ENCODE measurements around the gene ALPP. TPM values are rescaled to one million over a fixed set of nuclear protein-coding genes. Genes with fewer than 3 reads are reported as not detected.
"Not testable (repeated sequence)": the region's sequence is repeated elsewhere in the genome, so short reads cannot be mapped to it uniquely, and the experiment has no call there.

Gene ALPP
- total RNA-seq, 6 experiments from 2014 or later, result not detected

GRCh38 chr2:232333361-232334135 is 45.0 kb upstream of the ALPP start:
- no peak for DNase-seq
- Mint-ChIP-seq H3K36me3 (ENCODE audit: low read depth) (no peaks in the 10 kb centered on the region), H3K4me3 (no peak overlapping the region), H3K27me3 (ENCODE audit: insufficient read depth) (no peaks in the 10 kb centered on the region), H3K9me3 (no peaks in the 10 kb centered on the region), H3K4me1 (ENCODE audit: low read depth) (no peaks in the 10 kb centered on the region), H3K27ac (no peak overlapping the region)
- peak; percentile 72 for TF ChIP-seq CTCF (IDR thresholded peaks at IDR 0.05)

DNA sequence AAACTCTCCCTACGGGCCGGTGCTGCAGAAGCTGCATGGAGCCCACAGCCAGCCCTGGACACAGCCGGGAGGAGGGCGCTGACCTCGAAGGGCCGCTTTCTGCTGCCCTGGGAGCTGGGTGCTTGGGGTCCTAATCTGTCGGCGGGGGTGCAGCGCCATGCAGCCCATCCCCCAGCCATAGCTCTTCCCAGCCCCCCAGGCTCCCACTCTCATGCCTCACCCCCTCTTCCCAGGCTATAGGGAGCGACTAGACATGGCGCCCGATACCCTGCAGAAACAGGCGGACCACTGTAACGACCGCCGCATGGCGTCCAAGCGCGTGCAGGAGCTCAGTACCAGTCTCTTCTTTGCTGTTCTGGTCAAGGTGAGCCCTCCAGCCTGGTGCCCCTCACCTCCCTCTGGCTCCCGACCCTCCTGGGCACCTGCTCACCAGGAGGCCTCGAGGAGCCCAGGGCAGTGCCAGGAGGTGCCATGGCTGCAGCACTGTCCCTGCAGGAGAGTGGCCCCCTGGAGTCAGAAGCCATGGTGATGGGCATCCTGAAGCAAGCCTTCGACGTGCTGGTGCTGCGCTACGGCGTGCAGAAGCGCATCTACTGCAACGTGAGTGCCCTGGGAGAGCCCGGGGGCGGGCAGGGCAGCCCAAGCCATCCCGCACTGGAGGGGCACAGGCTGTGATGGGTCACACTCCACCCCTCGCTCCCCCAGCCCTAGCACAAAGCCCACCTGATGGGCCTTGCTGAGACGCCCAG is 44.2 kb upstream of the ALPP start:
- H3K27ac Mint-ChIP-seq; H3K9me3 Mint-ChIP-seq; H3K4me1 Mint-ChIP-seq (ENCODE audit: low read depth): not testable (repeated sequence)

GRCh38 chr2:232334885-232335205 is 43.7 kb upstream of the ALPP start:
- H3K36me3 Mint-ChIP-seq (ENCODE audit: low read depth); H3K4me1 Mint-ChIP-seq (ENCODE audit: low read depth); H3K27ac Mint-ChIP-seq; H3K4me3 Mint-ChIP-seq; H3K9me3 Mint-ChIP-seq; DNase-seq; H3K27me3 Mint-ChIP-seq (ENCODE audit: insufficient read depth): not testable (repeated sequence)

More for the DNA sequence above, 44.2 kb upstream of the ALPP start:
- not testable (repeated sequence) for H3K27me3 Mint-ChIP-seq (ENCODE audit: insufficient read depth); H3K4me3 Mint-ChIP-seq; DNase-seq; H3K36me3 Mint-ChIP-seq (ENCODE audit: low read depth)

DNA sequence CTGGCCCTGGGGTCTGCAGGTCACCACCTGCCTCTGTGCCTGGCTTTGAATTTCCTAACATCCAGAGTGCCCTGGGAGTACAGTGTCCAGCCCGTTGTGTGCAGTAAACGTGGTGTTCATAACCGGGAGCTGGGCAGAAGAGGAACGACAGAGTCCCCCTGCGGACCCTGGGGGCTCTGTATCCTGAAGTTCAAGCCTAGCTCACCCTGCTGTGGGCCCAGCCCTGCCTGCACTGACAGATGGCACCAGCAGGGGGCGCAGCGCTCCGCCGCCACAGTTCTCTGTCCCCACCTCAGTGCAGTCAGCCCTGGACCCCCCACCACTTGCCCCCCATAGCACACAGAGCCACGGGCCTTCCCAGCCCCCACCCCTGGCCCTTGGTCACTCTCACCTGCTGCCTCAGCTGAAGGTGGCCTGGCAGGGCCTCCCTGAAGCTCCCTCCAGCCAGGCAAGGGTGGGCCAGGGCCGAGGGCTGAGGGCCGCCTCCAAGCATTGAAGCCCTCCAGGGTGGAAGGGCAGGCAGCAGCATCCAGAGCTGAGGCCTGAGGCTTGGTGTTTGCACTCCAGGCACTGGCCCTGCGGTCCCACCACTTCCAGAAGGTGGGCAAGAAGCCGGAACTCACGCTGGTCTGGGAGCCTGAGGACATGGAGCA is 43.2 kb upstream of the ALPP start:
- not testable (repeated sequence) for H3K27ac Mint-ChIP-seq; H3K4me1 Mint-ChIP-seq (ENCODE audit: low read depth); H3K36me3 Mint-ChIP-seq (ENCODE audit: low read depth); H3K27me3 Mint-ChIP-seq (ENCODE audit: insufficient read depth); DNase-seq; H3K4me3 Mint-ChIP-seq; H3K9me3 Mint-ChIP-seq
- peak; percentile 90 for TF ChIP-seq CTCF (IDR thresholded peaks at IDR 0.05)

DNA sequence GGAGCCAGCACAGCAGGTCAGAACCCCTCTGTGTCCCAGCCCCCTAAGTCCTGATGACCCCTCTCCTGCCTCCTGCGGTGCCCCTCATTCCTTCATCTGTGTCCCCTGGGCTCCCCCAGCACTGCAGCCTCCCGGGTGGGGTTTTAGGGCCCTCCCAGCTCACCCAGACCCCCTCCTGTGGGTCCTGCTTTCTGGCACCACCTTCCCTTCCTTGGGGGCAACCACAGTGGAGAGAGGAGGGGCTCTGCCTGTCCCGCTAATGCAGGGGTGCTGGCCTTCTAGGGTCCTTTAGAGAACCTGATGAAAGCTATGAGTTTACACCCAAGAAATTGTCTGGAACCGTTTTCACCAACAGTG is 42.7 kb upstream of the ALPP start:
- Mint-ChIP-seq H3K4me3 (no peak overlapping the region), H3K27me3 (ENCODE audit: insufficient read depth) (0 out of 2 replicates have a peak, but pooled peaks cover 3% of the 10 kb centered on the region), H3K9me3 (no peaks in the 10 kb centered on the region), H3K4me1 (ENCODE audit: low read depth) (no peaks in the 10 kb centered on the region), H3K36me3 (ENCODE audit: low read depth) (no peaks in the 10 kb centered on the region), H3K27ac (no peak overlapping the region)
- TF ChIP-seq CTCF (IDR thresholded peaks at IDR 0.05), result no peak
- no peak for DNase-seq

GRCh38 chr2:232336241-232336736 is 42.3 kb upstream of the ALPP start:
- Mint-ChIP-seq H3K9me3 (no peaks in the 10 kb centered on the region), H3K27me3 (ENCODE audit: insufficient read depth) (0 out of 2 replicates have a peak, but pooled peaks cover 3% of the 10 kb centered on the region), H3K36me3 (ENCODE audit: low read depth) (no peaks in the 10 kb centered on the region), H3K4me3 (no peak overlapping the region), H3K4me1 (ENCODE audit: low read depth) (no peaks in the 10 kb centered on the region), H3K27ac (no peak overlapping the region)
- no peak for DNase-seq
- TF ChIP-seq CTCF (IDR thresholded peaks at IDR 0.05), result no peak

Data from HFFc6 (cell line).